ENCODE data around the gene CHPF2. TPM values are rescaled to one million over a fixed set of nuclear protein-coding genes. Genes with fewer than 3 reads are reported as not detected.

The CHPF2 gene
- total RNA-seq, 1 experiment from 2014 or later: 19.5 TPM

GRCh38 chr7:151191544-151191943 is 40.7 kb upstream of the CHPF2 start:
- no peak for DNase-seq (ENCODE audit: low read depth, low spot score)
- no peak overlapping the region for H3K4me3 ChIP-seq (replicated peaks in 1 of 2; ENCODE audit: low read depth in 1 of 2, low read length in 2 of 2)
- H3K4me2 ChIP-seq (ENCODE audit: low read length): no peak overlapping the region
- no peaks in the 10 kb centered on the region for H3K9me3 ChIP-seq (ENCODE audit: control insufficient read depth in 1 of 2, insufficient read depth in 1 of 2, low read depth in 1 of 2, low read length in 2 of 2)
- no peaks in the 10 kb centered on the region for H4K20me1 ChIP-seq (ENCODE audit: insufficient read depth)
- H3K27me3 ChIP-seq (ENCODE audit: insufficient read depth, low read length): peaks cover 18% of the 10 kb centered on the region; the same call in 1 of the 2 replicates
- no peaks in the 10 kb centered on the region for H3K4me1 ChIP-seq (ENCODE audit: control insufficient read depth in 1 of 2, insufficient read depth in 2 of 2, low read length in 2 of 2)
- no peak overlapping the region for H3K27ac ChIP-seq (ENCODE audit: low read depth, low read length)
- no peak overlapping the region for H2AFZ ChIP-seq (ENCODE audit: low read depth, low read length, poor library complexity, severe bottlenecking)
- H3K79me2 ChIP-seq (ENCODE audit: insufficient read depth, low read length): no peaks in the 10 kb centered on the region
- TF ChIP-seq TCF7L2 (IDR thresholded peaks at IDR 0.05; ENCODE audit: borderline replicate concordance, extremely low read depth, insufficient read depth, insufficient read length) (no peak), YY1 (IDR thresholded peaks at IDR 0.05; ENCODE audit: extremely low read depth, insufficient replicate concordance, low read depth, low read length) (no peak), EZH2 (IDR thresholded peaks at IDR 0.05) (no peak), SIN3A (IDR thresholded peaks at IDR 0.05; ENCODE audit: low read depth) (no peak), REST (IDR thresholded peaks at IDR 0.05; ENCODE audit: low read depth) (no peak), ZBTB33 (IDR thresholded peaks at IDR 0.05; ENCODE audit: extremely low read depth, insufficient replicate concordance, low read length) (no peak), RAD21 (IDR thresholded peaks at IDR 0.05; ENCODE audit: low read depth) (no peak)
- ATAC-seq: peak; percentile 43
- BruUV-seq (replicated peaks): no TSS peak
- no peak overlapping the region for H3K9ac ChIP-seq (ENCODE audit: low read length)
- RAD21 ChIA-PET (ENCODE audit: low non-redundant PET in 1 of 2, low total read pairs in 2 of 2, uncharacterized antibody in 2 of 2, unreplicated experiment in 2 of 2): no interaction called here
- POLR2A ChIA-PET: no interaction called here
- H3K9me2 ChIP-seq (ENCODE audit: insufficient read depth): no peaks in the 10 kb centered on the region
- intact Hi-C loops (cut with micrococcal nuclease): no loop called here
- CTCF ChIA-PET: no interaction called here
- H3K36me3 ChIP-seq (ENCODE audit: control insufficient read depth in 1 of 2, insufficient read depth in 2 of 2, low read length in 2 of 2): no peaks in the 10 kb centered on the region

All from HCT116 (cell line).